Measurements from ENCODE around the gene TNFRSF8. TPM values are rescaled to one million over a fixed set of nuclear protein-coding genes. Genes with fewer than 3 reads are reported as not detected.

TNFRSF8 gene
- total and polyA plus RNA-seq, 2 of the 13 experiments (the other 11 are each of a cell fraction or from before 2014, with no cell fraction given) = not detected

- TF ChIP-seq, protein P1, sequence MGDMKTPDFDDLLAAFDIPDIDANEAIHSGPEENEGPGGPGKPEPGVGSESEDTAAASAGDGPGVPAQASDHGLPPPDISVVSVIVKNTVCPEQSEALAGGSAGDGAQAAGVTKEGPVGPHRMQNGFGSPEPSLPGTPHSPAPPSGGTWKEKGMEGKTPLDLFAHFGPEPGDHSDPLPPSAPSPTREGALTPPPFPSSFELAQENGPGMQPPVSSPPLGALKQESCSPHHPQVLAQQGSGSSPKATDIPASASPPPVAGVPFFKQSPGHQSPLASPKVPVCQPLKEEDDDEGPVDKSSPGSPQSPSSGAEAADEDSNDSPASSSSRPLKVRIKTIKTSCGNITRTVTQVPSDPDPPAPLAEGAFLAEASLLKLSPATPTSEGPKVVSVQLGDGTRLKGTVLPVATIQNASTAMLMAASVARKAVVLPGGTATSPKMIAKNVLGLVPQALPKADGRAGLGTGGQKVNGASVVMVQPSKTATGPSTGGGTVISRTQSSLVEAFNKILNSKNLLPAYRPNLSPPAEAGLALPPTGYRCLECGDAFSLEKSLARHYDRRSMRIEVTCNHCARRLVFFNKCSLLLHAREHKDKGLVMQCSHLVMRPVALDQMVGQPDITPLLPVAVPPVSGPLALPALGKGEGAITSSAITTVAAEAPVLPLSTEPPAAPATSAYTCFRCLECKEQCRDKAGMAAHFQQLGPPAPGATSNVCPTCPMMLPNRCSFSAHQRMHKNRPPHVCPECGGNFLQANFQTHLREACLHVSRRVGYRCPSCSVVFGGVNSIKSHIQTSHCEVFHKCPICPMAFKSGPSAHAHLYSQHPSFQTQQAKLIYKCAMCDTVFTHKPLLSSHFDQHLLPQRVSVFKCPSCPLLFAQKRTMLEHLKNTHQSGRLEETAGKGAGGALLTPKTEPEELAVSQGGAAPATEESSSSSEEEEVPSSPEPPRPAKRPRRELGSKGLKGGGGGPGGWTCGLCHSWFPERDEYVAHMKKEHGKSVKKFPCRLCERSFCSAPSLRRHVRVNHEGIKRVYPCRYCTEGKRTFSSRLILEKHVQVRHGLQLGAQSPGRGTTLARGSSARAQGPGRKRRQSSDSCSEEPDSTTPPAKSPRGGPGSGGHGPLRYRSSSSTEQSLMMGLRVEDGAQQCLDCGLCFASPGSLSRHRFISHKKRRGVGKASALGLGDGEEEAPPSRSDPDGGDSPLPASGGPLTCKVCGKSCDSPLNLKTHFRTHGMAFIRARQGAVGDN (CRISPR knock-in tag; IDR thresholded peaks at IDR 0.05) = peak; percentile 32; the same call in 1 of the 2 replicates
- TF ChIP-seq, protein P2, sequence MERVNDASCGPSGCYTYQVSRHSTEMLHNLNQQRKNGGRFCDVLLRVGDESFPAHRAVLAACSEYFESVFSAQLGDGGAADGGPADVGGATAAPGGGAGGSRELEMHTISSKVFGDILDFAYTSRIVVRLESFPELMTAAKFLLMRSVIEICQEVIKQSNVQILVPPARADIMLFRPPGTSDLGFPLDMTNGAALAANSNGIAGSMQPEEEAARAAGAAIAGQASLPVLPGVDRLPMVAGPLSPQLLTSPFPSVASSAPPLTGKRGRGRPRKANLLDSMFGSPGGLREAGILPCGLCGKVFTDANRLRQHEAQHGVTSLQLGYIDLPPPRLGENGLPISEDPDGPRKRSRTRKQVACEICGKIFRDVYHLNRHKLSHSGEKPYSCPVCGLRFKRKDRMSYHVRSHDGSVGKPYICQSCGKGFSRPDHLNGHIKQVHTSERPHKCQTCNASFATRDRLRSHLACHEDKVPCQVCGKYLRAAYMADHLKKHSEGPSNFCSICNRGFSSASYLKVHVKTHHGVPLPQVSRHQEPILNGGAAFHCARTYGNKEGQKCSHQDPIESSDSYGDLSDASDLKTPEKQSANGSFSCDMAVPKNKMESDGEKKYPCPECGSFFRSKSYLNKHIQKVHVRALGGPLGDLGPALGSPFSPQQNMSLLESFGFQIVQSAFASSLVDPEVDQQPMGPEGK (CRISPR knock-in tag; IDR thresholded peaks at IDR 0.05) = peak; percentile 61; the same call in 1 of the 2 replicates
- TF ChIP-seq CTCF (CRISPR knock-in tag; IDR thresholded peaks at IDR 0.05) (peak; percentile 75), AGO2 (optimal IDR thresholded peaks at IDR 0.05; ENCODE audit: low read depth, low read length) (peak; percentile 47), STAG1 (CRISPR knock-in tag; IDR thresholded peaks at IDR 0.05) (peak; percentile 77), RAD21 (CRISPR knock-in tag; IDR thresholded peaks at IDR 0.05) (peak; percentile 38; the same call in 1 of the 2 replicates)
Measured at GRCh38 chr1:12031039-12031980, 31.8 kb upstream of the TNFRSF8 start (continued).
